Panc1 (cell line): Measurements from ENCODE around the gene PLCH2. TPM values are rescaled to one million over a fixed set of nuclear protein-coding genes. Genes with fewer than 3 reads are reported as not detected.

Source experiments
- ATAC-seq: fragments of 200-7000 bp; cut with Tn5 transposase; 2 replicates; pipeline ENCODE4 v1.9.1; 2020; ENCODE audit warnings: mild to moderate bottlenecking, moderate library complexity
- BruUV-seq: library from RNA; stranded (reverse); fragments of 400-500 nt; replicated peaks from 2 replicates; lab custom pipeline; 2021; lab: Mats Ljungman, UMichigan
- CTCF ChIA-PET: fragments of 300-600 bp; sonication (Branson Sonifier 250); formaldehyde crosslinking; loops from one replicate; lab custom pipeline; 2022; ENCODE audit warnings: antibody characterized with exemption; lab: Charles Lee
- POLR2A ChIA-PET: fragments of 300-600 bp; sonication (Branson Sonifier 250); formaldehyde crosslinking; loops from one replicate; lab custom pipeline; 2022; ENCODE audit warnings: antibody characterized with exemption; lab: Charles Lee
- DNase-seq: peaks from one replicate; pipeline ENCODE4 v3.0.0-alpha.2; 2010; ENCODE audit warnings: low read depth, low spot score
- H3K27ac ChIP-seq: 2 replicates; pipeline ENCODE4 v1.5.1; 2011; ENCODE audit warnings: mild to moderate bottlenecking, low read length, inconsistent platforms
- H3K27me3 ChIP-seq: fragments of 200-500 bp; sonication (Bioruptor generic); 2 replicates; pipeline ENCODE4 v1.6.0; 2014; ENCODE audit warnings: low read length, inconsistent platforms; ENCODE audit not compliant: control insufficient read depth, insufficient read depth
- H3K36me3 ChIP-seq: fragments of 200-500 bp; sonication (Bioruptor generic); 2 replicates; pipeline ENCODE4 v1.5.1; 2014; ENCODE audit warnings: inconsistent platforms, mild to moderate bottlenecking, low read length, moderate library complexity; ENCODE audit not compliant: control insufficient read depth, insufficient read depth
- H3K4me1 ChIP-seq: 2 replicates; pipeline ENCODE4 v1.5.1; 2011; ENCODE audit warnings: inconsistent platforms, mild to moderate bottlenecking, low read length, moderate library complexity; ENCODE audit not compliant: control insufficient read depth, insufficient read depth
- H3K4me3 ChIP-seq, 2 experiments: 2 replicates each; pipeline ENCODE4 v1.5.1; 2011 to 2012; ENCODE audit warnings: low read depth in 2 of 2, low read length in 2 of 2, mild to moderate bottlenecking in 2 of 2, inconsistent platforms in 1 of 2, moderate library complexity in 1 of 2
- H3K9me3 ChIP-seq: fragments of 200-500 bp; sonication (Bioruptor generic); 2 replicates; pipeline ENCODE4 v1.5.1; 2014; ENCODE audit warnings: low read depth, mild to moderate bottlenecking, inconsistent platforms, low read length, moderate library complexity; ENCODE audit not compliant: control insufficient read depth, insufficient read depth
- CTCF ChIP-seq: fragments of 450-650 bp; IDR thresholded peaks from 2 replicates; pipeline ENCODE4 v1.5.1; 2017; ENCODE audit warnings: mild to moderate bottlenecking
- POLR2AphosphoS5 ChIP-seq: IDR thresholded peaks from 2 replicates; pipeline ENCODE4 v1.6.1; 2012; ENCODE audit warnings: mild to moderate bottlenecking, low read depth, low read length, moderate library complexity
- REST ChIP-seq, 2 experiments: IDR thresholded peaks; 2 replicates each; pipeline ENCODE4 v1.6.1; 2011 to 2012; ENCODE audit warnings: low read depth in 2 of 2, control low read depth in 1 of 2, low read length in 1 of 2, mild to moderate bottlenecking in 1 of 2, moderate library complexity in 1 of 2; ENCODE audit not compliant: insufficient read depth in 1 of 2
- SIN3A ChIP-seq: IDR thresholded peaks from 2 replicates; pipeline ENCODE4 v1.6.1; 2012; ENCODE audit warnings: low read depth, mild to moderate bottlenecking, low read length, moderate library complexity, borderline replicate concordance; ENCODE audit not compliant: insufficient read depth
- TCF7L2 ChIP-seq: IDR thresholded peaks from 2 replicates; pipeline ENCODE4 v1.6.1; 2011; ENCODE audit warnings: mild to moderate bottlenecking, low read depth, low read length, inconsistent platforms
- in situ Hi-C: cut with HindIII; loops from 2 replicates; pipeline ENCODE4 v1.10.0; 2016; ENCODE audit warnings: low sequenced_read_pairs, low pct_unique_long_range_greater_than_20kb
- intact Hi-C: fragments of 100-400 bp; cut with micrococcal nuclease; formaldehyde crosslinking; loops from one replicate; pipeline ENCODE4 v1.10.0; 2022; ENCODE audit not compliant: unreplicated experiment
- total RNA-seq: library from RNA; stranded (reverse); gene quantifications from one replicate; pipeline ENCODE4 v1.2.1, GENCODE V29; 2021; ENCODE audit not compliant: unreplicated experiment

Gene PLCH2
- total RNA-seq, 1 experiment from 2014 or later: 41.2 TPM

- in situ Hi-C loops: no loop called here
- DNase-seq (no peak), ATAC-seq (no peak)
- BruUV-seq: no TSS peak
- no peaks in the 10 kb centered on the region for H3K27me3 ChIP-seq
- H3K4me1 ChIP-seq: peaks cover 3% of the 10 kb centered on the region; the same call in 1 of the 2 replicates
- intact Hi-C loops: no loop called here
- H3K9me3 ChIP-seq: no peaks in the 10 kb centered on the region
- CTCF ChIA-PET: no interaction called here
- POLR2A ChIA-PET: no interaction called here
- no peak for TF ChIP-seq TCF7L2
- TF ChIP-seq SIN3A: no peak
- TF ChIP-seq REST (IDR thresholded peaks at IDR 0.05; ENCODE audit: insufficient read depth in 1 of 2, low read depth in 2 of 2, low read length in 1 of 2): no peak
- no peak for TF ChIP-seq POLR2AphosphoS5
- no peak for TF ChIP-seq CTCF
- no peak overlapping the region for H3K4me3 ChIP-seq
- H3K27ac ChIP-seq: no peak overlapping the region
- no peaks in the 10 kb centered on the region for H3K36me3 ChIP-seq
Measured at GRCh38 chr1:2432441-2432844, 43.6 kb upstream of the PLCH2 start.

- H3K9me3 ChIP-seq: no peaks in the 10 kb centered on the region
- peaks cover 3% of the 10 kb centered on the region; the same call in 1 of the 2 replicates for H3K4me1 ChIP-seq
- BruUV-seq: no TSS peak
- intact Hi-C loops (no loop called here), in situ Hi-C loops (no loop called here)
- no peak for ATAC-seq
- no peaks in the 10 kb centered on the region for H3K27me3 ChIP-seq
- ChIA-PET CTCF (no interaction called here), POLR2A (no interaction called here)
- no peaks in the 10 kb centered on the region for H3K36me3 ChIP-seq
- H3K27ac ChIP-seq: no peak overlapping the region
- no peak for DNase-seq
- H3K4me3 ChIP-seq: no peak overlapping the region
- no peak for TF ChIP-seq TCF7L2
- TF ChIP-seq POLR2AphosphoS5: no peak
- TF ChIP-seq CTCF: no peak
- TF ChIP-seq SIN3A: no peak
- no peak for TF ChIP-seq REST (IDR thresholded peaks at IDR 0.05; ENCODE audit: insufficient read depth in 1 of 2, low read depth in 2 of 2, low read length in 1 of 2)
Measured at GRCh38 chr1:2433196-2433595, 42.9 kb upstream of the PLCH2 start.
